Testis (tissue), 2 donors: ENCODE measurements around the gene ZNF212.

ENCODE experiments used
- CTCF ChIP-seq, 3 experiments: fragments of 450-650 bp in 2 of 3; fragments of 200-600 bp in 1 of 3; sonication (generic) in 1 of 3; IDR thresholded peaks; one replicate each; pipeline ENCODE4 v1.5.1; 2016 to 2019; ENCODE audit warnings: antibody characterized with exemption in 3 of 3, mild to moderate bottlenecking in 2 of 3, moderate library complexity in 1 of 3
- POLR2A ChIP-seq: fragments of 450-650 bp; IDR thresholded peaks from one replicate; pipeline ENCODE4 v1.6.1; 2017; ENCODE audit warnings: antibody characterized with exemption, mild to moderate bottlenecking, moderate library complexity

- TF ChIP-seq CTCF (IDR thresholded peaks at IDR 0.05): no peak
- no peak for TF ChIP-seq POLR2A
These were observed 49.8 kb downstream of the ZNF212 start for GRCh38 chr7:149289262-149289661.
